22Rv1 (cell line): Measurements from ENCODE around the gene S100A16.
A peak's percentile ranks its signal among the peaks of the same experiment; 100 is the strongest.

Source experiments
- H3K27ac ChIP-seq: fragments of 450-650 bp; 2 replicates; pipeline ENCODE4 v1.5.1; 2017
- CTCF ChIP-seq: fragments of 450-650 bp; IDR thresholded peaks from 2 replicates; pipeline ENCODE4 v1.5.1; 2017; ENCODE audit warnings: mild to moderate bottlenecking
- ZFX ChIP-seq: fragments of 450-650 bp; IDR thresholded peaks from 2 replicates; pipeline ENCODE4 v1.6.1; 2017; ENCODE audit warnings: antibody characterized with exemption, borderline replicate concordance

Gene S100A16

GRCh38 chr1:153612755-153613331, at the start of gene S100A16:
S100A16 (minus strand) TSS chr1:153613137; CDS start chr1:153608151, 4,986 bp downstream.
- TF ChIP-seq CTCF (no peak), ZFX (no peak)
- no peak within 1 kb of the TSS for H3K27ac ChIP-seq

- peak overlapping the region; percentile 89 for H3K27ac ChIP-seq
- TF ChIP-seq ZFX = no peak
- no peak for TF ChIP-seq CTCF
Observed at GRCh38 chr1:153662269-153662668, 49.3 kb upstream of the S100A16 start.

- TF ChIP-seq ZFX (no peak), CTCF (no peak)
- peak overlapping the region; percentile 89 for H3K27ac ChIP-seq
Observed at GRCh38 chr1:153661111-153661708, 48.3 kb upstream of the S100A16 start.

- H3K27ac ChIP-seq = peak overlapping the region; percentile 89
- TF ChIP-seq CTCF = no peak
- TF ChIP-seq ZFX = no peak
Observed at GRCh38 chr1:153659656-153660055, 46.7 kb upstream of the S100A16 start.

GRCh38 chr1:153659175-153659534, 46.2 kb upstream of the S100A16 start:
- peak overlapping the region; percentile 89 for H3K27ac ChIP-seq
- no peak for TF ChIP-seq ZFX
- no peak for TF ChIP-seq CTCF

GRCh38 chr1:153658400-153659174, 45.6 kb upstream of the S100A16 start, which contains the start of gene SNAPIN:
SNAPIN (plus strand) TSS chr1:153658703; CDS start chr1:153658744, 41 bp downstream.
- H3K27ac ChIP-seq = peak within 1 kb of the TSS; percentile 89
- peak; percentile 19; the same call in 1 of the 2 replicates for TF ChIP-seq CTCF
- no peak for TF ChIP-seq ZFX

GRCh38 chr1:153655333-153655732, 42.4 kb upstream of the S100A16 start:
- TF ChIP-seq ZFX = no peak
- TF ChIP-seq CTCF = no peak
- H3K27ac ChIP-seq = 0 out of 2 replicates have a peak overlapping the region, but pooled peaks have one; percentile 17
